CD4-positive, alpha-beta T cell treated with Interleukin-10 for 1 hour (primary cell): ENCODE results near the gene NR1D2.
A peak's percentile ranks its signal among the peaks of the same experiment; 100 is the strongest.
"Not testable (repeated sequence)": the region's sequence is repeated elsewhere in the genome, so short reads cannot be mapped to it uniquely, and the experiment has no call there.

Source experiments
- DNase-seq: peaks from one replicate; pipeline ENCODE4 v3.0.0-alpha.2; 2020

Gene NR1D2

GRCh38 chr3:23944861-23945662 lies at the start of gene NR1D2:
TSS of gene NR1D2 (plus strand) at chr3:23945286. CDS start at chr3:23945579, 293 bp downstream.
- peak; percentile 82 for DNase-seq

- no peak for DNase-seq
These were observed 44.3 kb upstream of the NR1D2 start for GRCh38 chr3:23900744-23901143.

- DNase-seq = no peak
These were observed 40.5 kb upstream of the NR1D2 start for GRCh38 chr3:23904545-23904944.

- no peak for DNase-seq
These were observed 35.7 kb upstream of the NR1D2 start for GRCh38 chr3:23909341-23909740.

GRCh38 chr3:23911397-23911796 lies 33.7 kb upstream of the NR1D2 start:
- DNase-seq = no peak

- not testable (repeated sequence) for DNase-seq
These were observed 32.8 kb upstream of the NR1D2 start for GRCh38 chr3:23912335-23912734.

- no peak for DNase-seq
These were observed 31.9 kb upstream of the NR1D2 start for GRCh38 chr3:23913182-23913581.

- DNase-seq = no peak
These were observed 31.0 kb upstream of the NR1D2 start for GRCh38 chr3:23913873-23914743.

- DNase-seq = no peak
These were observed 29.5 kb upstream of the NR1D2 start for GRCh38 chr3:23915537-23916108.

GRCh38 chr3:23916152-23916885 lies 28.8 kb upstream of the NR1D2 start:
- DNase-seq = no peak

GRCh38 chr3:23916886-23917678 lies 28.0 kb upstream of the NR1D2 start, which contains the start of the genes NKIRAS1 and RPL15:
TSS of gene NKIRAS1 (minus strand) at chr3:23916990. CDS start at chr3:23910904, 6,086 bp downstream.
TSS of gene RPL15 (plus strand) at chr3:23917132. CDS start at chr3:23917860, 728 bp downstream.
- DNase-seq = peak; percentile 98

- DNase-seq = not testable (repeated sequence)
These were observed 27.3 kb upstream of the NR1D2 start for GRCh38 chr3:23917679-23918303.

GRCh38 chr3:23918331-23918730 lies 26.8 kb upstream of the NR1D2 start:
- DNase-seq = not testable (repeated sequence)

- no peak for DNase-seq
These were observed 25.5 kb upstream of the NR1D2 start for GRCh38 chr3:23919628-23920027.

GRCh38 chr3:23920151-23920655 lies 24.9 kb upstream of the NR1D2 start:
- no peak for DNase-seq

GRCh38 chr3:23921052-23921511 lies 24.0 kb upstream of the NR1D2 start:
- DNase-seq = no peak

- DNase-seq = no peak
These were observed 21.3 kb upstream of the NR1D2 start for GRCh38 chr3:23923786-23924185.

- DNase-seq = no peak
These were observed 18.8 kb upstream of the NR1D2 start for GRCh38 chr3:23926246-23926645.

GRCh38 chr3:23926736-23927135 lies 18.4 kb upstream of the NR1D2 start:
- DNase-seq = no peak

- no peak for DNase-seq
These were observed 16.6 kb upstream of the NR1D2 start for GRCh38 chr3:23928524-23928923.

- DNase-seq = no peak
These were observed 13.5 kb upstream of the NR1D2 start for GRCh38 chr3:23931597-23931996.
